Colonic mucosa (tissue), 4 donors: ENCODE measurements around the gene ASPDH. TPM values are rescaled to one million over a fixed set of nuclear protein-coding genes. Genes with fewer than 3 reads are reported as not detected.
"Not testable (repeated sequence)": the region's sequence is repeated elsewhere in the genome, so short reads cannot be mapped to it uniquely, and the experiment has no call there.

ENCODE experiments used
- DNase-seq: peaks from one replicate; pipeline ENCODE4 v3.0.0-alpha.2; 2020
- H3K27ac ChIP-seq: fragments of 200-600 bp; one replicate; pipeline ENCODE4 v1.8.0; 2021
- H3K27me3 ChIP-seq: fragments of 200-600 bp; one replicate; pipeline ENCODE4 v1.8.0; 2021
- H3K36me3 ChIP-seq: fragments of 200-600 bp; one replicate; pipeline ENCODE4 v1.8.0; 2021
- H3K4me1 ChIP-seq: fragments of 200-600 bp; one replicate; pipeline ENCODE4 v1.8.0; 2021; ENCODE audit warnings: mild to moderate bottlenecking
- H3K4me3 ChIP-seq: fragments of 200-600 bp; one replicate; pipeline ENCODE4 v1.8.0; 2021
- H3K9ac ChIP-seq, 2 donors: one replicate each; pipeline ENCODE4 v1.7.0; 2013; ENCODE audit warnings: control low read depth in 2 of 2, low read depth in 2 of 2, low read length in 2 of 2
- H3K9me3 ChIP-seq: fragments of 200-600 bp; one replicate; pipeline ENCODE4 v1.8.0; 2021
- CTCF ChIP-seq: fragments of 200-600 bp; IDR thresholded peaks from one replicate; pipeline ENCODE4 v1.8.0; 2022; ENCODE audit warnings: antibody characterized with exemption, mild to moderate bottlenecking
- intact Hi-C: fragments of 100-400 bp; cut with DNase I; formaldehyde crosslinking; loops from one replicate; pipeline ENCODE4 v1.14.1; 2022
- total RNA-seq, 2 donors: library from RNA; stranded (reverse); fragmentation: NEBNext Ultra II Directional in 1 of 2; extraction: Animal tissue kit (Norgen Biotek cat#: 25700) in 1 of 2; gene quantifications; one replicate each; pipeline ENCODE4 v1.2.1, GENCODE V29; 2021
- donor health status: healthy.
- donor health status: DM: no; HTN: no; CAD: no.
- donor health status: DM: no; HTN: no; CAD: no.

Gene ASPDH
- total RNA-seq, 2 donors from 2014 or later: not detected

GRCh38 chr19:50536662-50537305 is 23.1 kb upstream of the ASPDH start:
- Histone ChIP-seq H3K9me3 (no peaks in the 10 kb centered on the region), H3K4me1 (no peaks in the 10 kb centered on the region), H3K9ac (no peak overlapping the region), H3K27me3 (no peaks in the 10 kb centered on the region), H3K4me3 (no peak overlapping the region), H3K36me3 (no peaks in the 10 kb centered on the region), H3K27ac (no peak overlapping the region)
- no peak for TF ChIP-seq CTCF
- no peak for DNase-seq
- intact Hi-C loops: loop anchor here (5.0 kb wide), 1 partner anchor 246 kb away; no protein-coding TSS in a partner anchor

GRCh38 chr19:50535672-50536187 is 22.0 kb upstream of the ASPDH start:
- H3K27me3 ChIP-seq: no peaks in the 10 kb centered on the region
- H3K9me3 ChIP-seq: no peaks in the 10 kb centered on the region
- no peak overlapping the region for H3K27ac ChIP-seq
- no peak overlapping the region for H3K9ac ChIP-seq
- H3K4me3 ChIP-seq: no peak overlapping the region
- no peaks in the 10 kb centered on the region for H3K4me1 ChIP-seq
- no peaks in the 10 kb centered on the region for H3K36me3 ChIP-seq
- no peak for TF ChIP-seq CTCF
- DNase-seq: no peak
- intact Hi-C loops: loop anchor here (5.0 kb wide), 1 partner anchor 247 kb away; no protein-coding TSS in a partner anchor

- Histone ChIP-seq H3K4me1 (no peaks in the 10 kb centered on the region), H3K36me3 (no peaks in the 10 kb centered on the region), H3K9me3 (no peaks in the 10 kb centered on the region), H3K4me3 (no peak overlapping the region), H3K9ac (no peak overlapping the region), H3K27me3 (no peaks in the 10 kb centered on the region), H3K27ac (no peak overlapping the region)
- intact Hi-C loops: no loop called here
- TF ChIP-seq CTCF: no peak
- DNase-seq: no peak
Observed at GRCh38 chr19:50534478-50534877, 20.8 kb upstream of the ASPDH start.

GRCh38 chr19:50532952-50533351 is 19.2 kb upstream of the ASPDH start:
- no peaks in the 10 kb centered on the region for H3K9me3 ChIP-seq
- H3K27ac ChIP-seq: no peak overlapping the region
- no peak for TF ChIP-seq CTCF
- H3K4me1 ChIP-seq: no peaks in the 10 kb centered on the region
- DNase-seq: no peak
- no peaks in the 10 kb centered on the region for H3K27me3 ChIP-seq
- H3K9ac ChIP-seq: no peak overlapping the region
- no peaks in the 10 kb centered on the region for H3K36me3 ChIP-seq
- no peak overlapping the region for H3K4me3 ChIP-seq
- intact Hi-C loops: no loop called here

- intact Hi-C loops: no loop called here
- no peak for DNase-seq
- TF ChIP-seq CTCF: no peak
- H3K9ac ChIP-seq: no peak overlapping the region
- no peaks in the 10 kb centered on the region for H3K36me3 ChIP-seq
- no peak overlapping the region for H3K27ac ChIP-seq
- H3K4me1 ChIP-seq: no peaks in the 10 kb centered on the region
- no peaks in the 10 kb centered on the region for H3K9me3 ChIP-seq
- no peaks in the 10 kb centered on the region for H3K27me3 ChIP-seq
- no peak overlapping the region for H3K4me3 ChIP-seq
Observed at GRCh38 chr19:50531171-50531612, 17.5 kb upstream of the ASPDH start.

GRCh38 chr19:50528052-50528451 is 14.3 kb upstream of the ASPDH start:
- H3K4me1 ChIP-seq, H3K27ac ChIP-seq, H3K9ac ChIP-seq, intact Hi-C loops, H3K9me3 ChIP-seq, H3K4me3 ChIP-seq, H3K27me3 ChIP-seq, DNase-seq, H3K36me3 ChIP-seq: not testable (repeated sequence)
